Panc1 (cell line): ENCODE results near the gene ITIH2.

Experiments used
- CTCF ChIP-seq: fragments of 450-650 bp; IDR thresholded peaks from 2 replicates; pipeline ENCODE4 v1.5.1; 2017; ENCODE audit warnings: mild to moderate bottlenecking
- POLR2AphosphoS5 ChIP-seq: IDR thresholded peaks from 2 replicates; pipeline ENCODE4 v1.6.1; 2012; ENCODE audit warnings: mild to moderate bottlenecking, low read depth, low read length, moderate library complexity
- REST ChIP-seq, 2 experiments: IDR thresholded peaks; 2 replicates each; pipeline ENCODE4 v1.6.1; 2011 to 2012; ENCODE audit warnings: low read depth in 2 of 2, control low read depth in 1 of 2, low read length in 1 of 2, mild to moderate bottlenecking in 1 of 2, moderate library complexity in 1 of 2; ENCODE audit not compliant: insufficient read depth in 1 of 2
- TCF7L2 ChIP-seq: IDR thresholded peaks from 2 replicates; pipeline ENCODE4 v1.6.1; 2011; ENCODE audit warnings: mild to moderate bottlenecking, low read depth, low read length, inconsistent platforms

- TF ChIP-seq CTCF, result no peak
- TF ChIP-seq TCF7L2, result no peak
- TF ChIP-seq POLR2AphosphoS5, result no peak
- TF ChIP-seq REST (IDR thresholded peaks at IDR 0.05; ENCODE audit: insufficient read depth in 1 of 2, low read depth in 2 of 2, low read length in 1 of 2), result no peak
Observed at GRCh38 chr10:7670157-7670556, 33.0 kb upstream of the ITIH2 start.
